H9 (cell line): ENCODE data around the gene ZFYVE28. TPM values are rescaled to one million over a fixed set of nuclear protein-coding genes. Genes with fewer than 3 reads are reported as not detected.

Experiments used
- DNase-seq: peaks from one replicate; pipeline ENCODE4 v3.0.0-alpha.2; 2017
- H2AFZ ChIP-seq: one replicate; pipeline ENCODE4 v1.6.1; 2013; ENCODE audit warnings: mild to moderate bottlenecking, low read length, control low read depth, moderate library complexity
- H2AK5ac ChIP-seq: 2 replicates; pipeline ENCODE4 v1.6.1; 2013; ENCODE audit warnings: low read length, control low read depth, mixed read lengths; ENCODE audit not compliant: insufficient read length
- H2BK120ac ChIP-seq: one replicate; pipeline ENCODE4 v1.6.1; 2013; ENCODE audit warnings: low read depth, mild to moderate bottlenecking, low read length, control low read depth, inconsistent platforms; ENCODE audit not compliant: poor library complexity, severe bottlenecking
- H2BK12ac ChIP-seq: 2 replicates; pipeline ENCODE4 v1.6.1; 2013; ENCODE audit warnings: low read length, control low read depth, mixed read lengths, low read depth; ENCODE audit not compliant: insufficient read length
- H2BK15ac ChIP-seq: 2 replicates; pipeline ENCODE4 v1.6.1; 2013; ENCODE audit warnings: low read depth, low read length, control low read depth
- H2BK20ac ChIP-seq: one replicate; pipeline ENCODE4 v1.6.1; 2013; ENCODE audit warnings: low read depth, mild to moderate bottlenecking, low read length, control low read depth, inconsistent platforms; ENCODE audit not compliant: poor library complexity, severe bottlenecking
- H2BK5ac ChIP-seq: 2 replicates; pipeline ENCODE4 v1.6.1; 2013; ENCODE audit warnings: low read length, control low read depth, mixed read lengths; ENCODE audit not compliant: insufficient read length
- H3K14ac ChIP-seq: 2 replicates; pipeline ENCODE4 v1.6.1; 2013; ENCODE audit warnings: low read length, control low read depth; ENCODE audit not compliant: insufficient read depth
- H3K18ac ChIP-seq: 2 replicates; pipeline ENCODE4 v1.6.1; 2013; ENCODE audit warnings: low read depth, mild to moderate bottlenecking, mixed read lengths, low read length, control low read depth; ENCODE audit not compliant: insufficient read length
- H3K23ac ChIP-seq: 2 replicates; pipeline ENCODE4 v1.6.1; 2013; ENCODE audit warnings: low read length, control low read depth, mixed read lengths, low read depth; ENCODE audit not compliant: insufficient read length
- H3K23me2 ChIP-seq: 2 replicates; pipeline ENCODE4 v1.6.1; 2013; ENCODE audit warnings: low read depth, mild to moderate bottlenecking, mixed read lengths, low read length, control low read depth; ENCODE audit not compliant: insufficient read length, poor library complexity, severe bottlenecking
- H3K27ac ChIP-seq: 2 replicates; pipeline ENCODE4 v1.5.1; 2013; ENCODE audit warnings: low read length, control low read depth, mixed read lengths, low read depth; ENCODE audit not compliant: insufficient read length
- H3K27me3 ChIP-seq: 2 replicates; pipeline ENCODE4 v1.6.1; 2013; ENCODE audit warnings: low read length, control low read depth, inconsistent platforms; ENCODE audit not compliant: insufficient read depth
- H3K4ac ChIP-seq: 2 replicates; pipeline ENCODE4 v1.6.1; 2013; ENCODE audit warnings: low read depth, mild to moderate bottlenecking, control low read depth, inconsistent platforms, low read length, moderate library complexity
- H3K4me1 ChIP-seq: 2 replicates; pipeline ENCODE4 v1.6.1; 2013; ENCODE audit warnings: low read length, control low read depth, inconsistent platforms; ENCODE audit not compliant: insufficient read depth
- H3K4me2 ChIP-seq: 2 replicates; pipeline ENCODE4 v1.6.1; 2013; ENCODE audit warnings: low read length, control low read depth, mixed read lengths; ENCODE audit not compliant: insufficient read length, insufficient read depth
- H3K56ac ChIP-seq: 2 replicates; pipeline ENCODE4 v1.6.1; 2013; ENCODE audit warnings: low read depth, mild to moderate bottlenecking, mixed read lengths, low read length, control low read depth; ENCODE audit not compliant: insufficient read length
- H3K79me1 ChIP-seq: 2 replicates; pipeline ENCODE4 v1.6.1; 2013; ENCODE audit warnings: low read depth, mild to moderate bottlenecking, moderate library complexity, low read length, control low read depth, inconsistent platforms; ENCODE audit not compliant: insufficient read depth, poor library complexity, severe bottlenecking
- H3K79me2 ChIP-seq: 2 replicates; pipeline ENCODE4 v1.6.1; 2013; ENCODE audit warnings: low read length, control low read depth, inconsistent platforms; ENCODE audit not compliant: insufficient read depth
- H3K9ac ChIP-seq: 2 replicates; pipeline ENCODE4 v1.6.1; 2013; ENCODE audit warnings: low read length, control low read depth, mixed read lengths; ENCODE audit not compliant: insufficient read length; ENCODE audit errors: extremely low read depth
- H3K9me3 ChIP-seq: one replicate; pipeline ENCODE4 v1.6.1; 2013; ENCODE audit warnings: low read depth, low read length, inconsistent platforms; ENCODE audit not compliant: control insufficient read depth
- H3T11ph ChIP-seq: one replicate; pipeline ENCODE4 v1.6.1; 2013; ENCODE audit warnings: mild to moderate bottlenecking, low read length, control low read depth, inconsistent platforms
- H4K20me1 ChIP-seq: one replicate; pipeline ENCODE4 v1.6.1; 2013; ENCODE audit not compliant: control insufficient read depth, insufficient read length, insufficient read depth
- H4K5ac ChIP-seq: 2 replicates; pipeline ENCODE4 v1.6.1; 2013; ENCODE audit warnings: low read depth, mild to moderate bottlenecking, mixed read lengths, low read length, control low read depth; ENCODE audit not compliant: insufficient read length
- H4K8ac ChIP-seq: replicated peaks from 2 replicates; pipeline ENCODE4 v1.6.1; 2013; ENCODE audit warnings: low read length, control low read depth, mixed read lengths, low read depth; ENCODE audit not compliant: insufficient read length
- H4K91ac ChIP-seq: 2 replicates; pipeline ENCODE4 v1.6.1; 2013; ENCODE audit warnings: low read depth, mild to moderate bottlenecking, moderate library complexity, mixed read lengths, low read length, control low read depth; ENCODE audit not compliant: insufficient read length
- H3K27ac Mint-ChIP-seq, 3 experiments: 2 replicates in 2 of 3; 3 replicates in 1 of 3; pipeline ENCODE4 v1.8.0; 2020 to 2021; ENCODE audit warnings: mixed read lengths in 3 of 3, mild to moderate bottlenecking in 1 of 3, moderate library complexity in 1 of 3
- H3K27me3 Mint-ChIP-seq: 2 replicates; pipeline ENCODE4 v1.8.0; 2021; ENCODE audit warnings: low read depth, mild to moderate bottlenecking, moderate library complexity, mixed read lengths
- H3K36me3 Mint-ChIP-seq, 3 experiments: 2 replicates in 2 of 3; 3 replicates in 1 of 3; pipeline ENCODE4 v1.8.0; 2020 to 2021; ENCODE audit warnings: low read depth in 3 of 3, mixed read lengths in 3 of 3; ENCODE audit not compliant: insufficient read depth in 1 of 3
- H3K4me1 Mint-ChIP-seq, 2 experiments: 2 replicates each; pipeline ENCODE4 v1.8.0; 2020; ENCODE audit warnings: mixed read lengths in 2 of 2
- H3K4me3 Mint-ChIP-seq, 2 experiments: 2 replicates in 1 of 2; 3 replicates in 1 of 2; pipeline ENCODE4 v1.8.0; 2020 to 2021; ENCODE audit warnings: mild to moderate bottlenecking in 2 of 2, mixed read lengths in 2 of 2, moderate library complexity in 1 of 2
- H3K9me3 Mint-ChIP-seq, 2 experiments: 2 replicates in 1 of 2; 3 replicates in 1 of 2; pipeline ENCODE4 v1.8.0; 2020; ENCODE audit warnings: mild to moderate bottlenecking in 2 of 2, mixed read lengths in 2 of 2, moderate library complexity in 1 of 2
- WGBS: extraction: QIAGEN DNeasy Blood & Tissue Kit; methylation state at CpG from one replicate; pipeline ENCODE4 v1.1.7; 2013; ENCODE audit warnings: missing lambda C conversion rate, low lambda C conversion rate, mixed read lengths; ENCODE audit not compliant: insufficient read length; ENCODE audit errors: extremely low coverage; 5-methylcytosine and 5-hydroxymethylcytosine counted together
- total RNA-seq: library from RNA; stranded (reverse); gene quantifications from 2 replicates; pipeline ENCODE4 v1.2.1, GENCODE V29; 2021
- TF ChIP-seq, protein P1 (sequence below): fragments of 200-600 bp; sonication (generic); conservative IDR thresholded peaks from 3 replicates; pipeline ENCODE4 v1.8.0; 2021; ENCODE audit warnings: antibody characterized with exemption, mild to moderate bottlenecking

Gene ZFYVE28
- total RNA-seq, 1 experiment from 2014 or later, result 0.98 TPM

DNA sequence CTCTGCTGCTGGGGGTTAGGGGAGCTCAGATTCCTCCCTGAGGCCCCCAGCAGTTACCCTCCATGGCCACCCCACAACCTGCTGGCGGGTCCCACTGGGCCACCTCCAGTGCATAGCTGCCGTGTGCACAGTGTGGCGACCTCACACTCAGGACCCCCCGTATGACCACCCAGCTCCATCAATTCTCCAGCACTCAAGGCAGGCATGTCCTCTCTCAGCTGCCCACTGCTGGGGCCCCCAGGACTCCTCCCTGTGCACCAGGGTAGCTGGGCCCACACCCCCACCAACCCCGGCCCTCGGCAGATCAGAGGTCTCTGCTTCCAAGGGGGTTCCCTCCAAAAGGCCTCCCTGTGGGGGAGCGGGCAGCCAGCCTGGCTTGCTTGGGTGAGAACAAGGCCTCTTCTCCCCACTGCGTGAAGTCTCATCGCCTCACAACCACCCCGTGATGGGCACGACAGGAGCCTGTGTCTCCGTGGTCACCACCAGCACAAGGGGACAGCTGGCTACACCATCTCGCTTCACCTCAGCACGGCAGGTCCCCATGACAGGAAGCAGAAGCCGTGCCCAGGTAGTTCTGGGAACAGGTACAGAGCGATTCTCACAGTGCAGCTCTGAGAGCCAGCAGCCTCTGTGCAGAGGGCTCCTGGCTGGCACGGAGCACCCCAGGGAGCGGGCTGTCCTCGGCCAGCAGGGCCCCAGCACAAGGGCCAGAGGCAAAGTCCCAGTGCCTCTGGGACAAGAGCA, 171.9 kb downstream of the ZFYVE28 start:
- no peaks in the 10 kb centered on the region for H3K79me1 ChIP-seq
- no peak overlapping the region for H3K9ac ChIP-seq
- WGBS, result no CpG with 5 or more reads among the region's 19 CpGs
- no peak overlapping the region for H2AK5ac ChIP-seq
- H3K4ac ChIP-seq, result no peak overlapping the region; the same call in 1 of the 2 replicates
- no peak overlapping the region for H2BK120ac ChIP-seq
- no peak overlapping the region for H2AFZ ChIP-seq
- Mint-ChIP-seq H3K27me3 (peaks cover 5% of the 10 kb centered on the region), H3K9me3 (peaks cover 13 to 17% of the 10 kb centered on the region in 2 experiments), H3K36me3 (peaks cover 7 to 14% (median 9%) of the 10 kb centered on the region in 3 experiments), H3K4me3 (no peak overlapping the region), H3K27ac (no peak overlapping the region), H3K4me1 (peaks cover 0 to 7% of the 10 kb centered on the region in 2 experiments; a peak in 2 of 4 replicates)
- H2BK15ac ChIP-seq, result no peak overlapping the region
- H3K9me3 ChIP-seq, result no peaks in the 10 kb centered on the region
- H3K27ac ChIP-seq, result no peak overlapping the region
- no peaks in the 10 kb centered on the region for H3K4me1 ChIP-seq
- no peak overlapping the region for H2BK5ac ChIP-seq
- H3K23me2 ChIP-seq, result peaks cover 3% of the 10 kb centered on the region
- no peaks in the 10 kb centered on the region; the same call in 1 of the 2 replicates for H3K79me2 ChIP-seq
- no peak overlapping the region for H4K8ac ChIP-seq
- H3K4me2 ChIP-seq, result no peak overlapping the region
- H4K20me1 ChIP-seq, result no peaks in the 10 kb centered on the region
- H3K56ac ChIP-seq, result no peak overlapping the region
- no peak overlapping the region for H2BK20ac ChIP-seq
- no peak overlapping the region for H3T11ph ChIP-seq
- TF ChIP-seq, protein P1, sequence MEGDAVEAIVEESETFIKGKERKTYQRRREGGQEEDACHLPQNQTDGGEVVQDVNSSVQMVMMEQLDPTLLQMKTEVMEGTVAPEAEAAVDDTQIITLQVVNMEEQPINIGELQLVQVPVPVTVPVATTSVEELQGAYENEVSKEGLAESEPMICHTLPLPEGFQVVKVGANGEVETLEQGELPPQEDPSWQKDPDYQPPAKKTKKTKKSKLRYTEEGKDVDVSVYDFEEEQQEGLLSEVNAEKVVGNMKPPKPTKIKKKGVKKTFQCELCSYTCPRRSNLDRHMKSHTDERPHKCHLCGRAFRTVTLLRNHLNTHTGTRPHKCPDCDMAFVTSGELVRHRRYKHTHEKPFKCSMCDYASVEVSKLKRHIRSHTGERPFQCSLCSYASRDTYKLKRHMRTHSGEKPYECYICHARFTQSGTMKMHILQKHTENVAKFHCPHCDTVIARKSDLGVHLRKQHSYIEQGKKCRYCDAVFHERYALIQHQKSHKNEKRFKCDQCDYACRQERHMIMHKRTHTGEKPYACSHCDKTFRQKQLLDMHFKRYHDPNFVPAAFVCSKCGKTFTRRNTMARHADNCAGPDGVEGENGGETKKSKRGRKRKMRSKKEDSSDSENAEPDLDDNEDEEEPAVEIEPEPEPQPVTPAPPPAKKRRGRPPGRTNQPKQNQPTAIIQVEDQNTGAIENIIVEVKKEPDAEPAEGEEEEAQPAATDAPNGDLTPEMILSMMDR, result no peak
- no peak overlapping the region; the same call in 1 of the 2 replicates for H3K14ac ChIP-seq
- H4K5ac ChIP-seq, result no peak overlapping the region
- no peak for DNase-seq
- H3K27me3 ChIP-seq, result no peaks in the 10 kb centered on the region
- no peak overlapping the region for H3K23ac ChIP-seq
- H4K91ac ChIP-seq, result no peak overlapping the region
- H3K18ac ChIP-seq, result no peak overlapping the region
- no peak overlapping the region for H2BK12ac ChIP-seq
